Measurements from ENCODE around the gene TRIM65. TPM values are rescaled to one million over a fixed set of nuclear protein-coding genes. Genes with fewer than 3 reads are reported as not detected.

TRIM65 gene
- total and polyA plus RNA-seq, 2 of the 13 experiments (the other 11 are each of a cell fraction or from before 2014, with no cell fraction given) = 10.3 to 22.4 TPM

- TF ChIP-seq ZKSCAN5 (CRISPR knock-in tag; IDR thresholded peaks at IDR 0.05) (no peak), IKZF4 (CRISPR knock-in tag; IDR thresholded peaks at IDR 0.05; ENCODE audit: borderline replicate concordance, low read depth, not compliant biosample characterization) (no peak), RBM39 (IDR thresholded peaks at IDR 0.05; ENCODE audit: low read depth, low read length, poor library complexity, severe bottlenecking) (peak; percentile 82), PAWR (CRISPR knock-in tag; IDR thresholded peaks at IDR 0.05; ENCODE audit: borderline replicate concordance) (peak; percentile 92; the same call in 1 of the 2 replicates), XBP1 (CRISPR knock-in tag; IDR thresholded peaks at IDR 0.05) (no peak), ZMYM3 (CRISPR knock-in tag; IDR thresholded peaks at IDR 0.05) (peak; percentile 86), ARID4A (CRISPR knock-in tag; IDR thresholded peaks at IDR 0.05; ENCODE audit: borderline replicate concordance) (peak; percentile 94), HDAC6 (IDR thresholded peaks at IDR 0.05; ENCODE audit: low read depth, low read length) (no peak), ZBTB1 (CRISPR knock-in tag; IDR thresholded peaks at IDR 0.05; ENCODE audit: borderline replicate concordance) (no peak), GPBP1L1 (CRISPR knock-in tag; IDR thresholded peaks at IDR 0.05) (no peak), STAG1 (CRISPR knock-in tag; IDR thresholded peaks at IDR 0.05) (peak; percentile 7), RFXANK (CRISPR knock-in tag; IDR thresholded peaks at IDR 0.05) (no peak), CENPX (CRISPR knock-in tag; IDR thresholded peaks at IDR 0.05) (no peak), ZNF598 (CRISPR knock-in tag; IDR thresholded peaks at IDR 0.05; ENCODE audit: borderline replicate concordance) (no peak), NR2F6 (IDR thresholded peaks at IDR 0.05) (peak; percentile 75), NR2F6 (CRISPR knock-in tag; IDR thresholded peaks at IDR 0.05) (peak; percentile 92), YEATS2 (CRISPR knock-in tag; IDR thresholded peaks at IDR 0.05; ENCODE audit: borderline replicate concordance) (peak; percentile 39; the same call in 1 of the 2 replicates), ZIK1 (CRISPR knock-in tag; IDR thresholded peaks at IDR 0.05; ENCODE audit: borderline replicate concordance, low read depth) (peak; percentile 97), SNAPC2 (CRISPR knock-in tag; IDR thresholded peaks at IDR 0.05) (peak; percentile 86; the same call in 1 of the 2 replicates), ZFP36 (IDR thresholded peaks at IDR 0.05; ENCODE audit: borderline replicate concordance, low read depth, low read length, partially characterized antibody) (no peak)
- TF ChIP-seq, protein P1, sequence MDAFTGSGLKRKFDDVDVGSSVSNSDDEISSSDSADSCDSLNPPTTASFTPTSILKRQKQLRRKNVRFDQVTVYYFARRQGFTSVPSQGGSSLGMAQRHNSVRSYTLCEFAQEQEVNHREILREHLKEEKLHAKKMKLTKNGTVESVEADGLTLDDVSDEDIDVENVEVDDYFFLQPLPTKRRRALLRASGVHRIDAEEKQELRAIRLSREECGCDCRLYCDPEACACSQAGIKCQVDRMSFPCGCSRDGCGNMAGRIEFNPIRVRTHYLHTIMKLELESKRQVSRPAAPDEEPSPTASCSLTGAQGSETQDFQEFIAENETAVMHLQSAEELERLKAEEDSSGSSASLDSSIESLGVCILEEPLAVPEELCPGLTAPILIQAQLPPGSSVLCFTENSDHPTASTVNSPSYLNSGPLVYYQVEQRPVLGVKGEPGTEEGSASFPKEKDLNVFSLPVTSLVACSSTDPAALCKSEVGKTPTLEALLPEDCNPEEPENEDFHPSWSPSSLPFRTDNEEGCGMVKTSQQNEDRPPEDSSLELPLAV (CRISPR knock-in tag; conservative IDR thresholded peaks at IDR 0.05; ENCODE audit: low read depth) = no peak
- TF ChIP-seq, protein P2, sequence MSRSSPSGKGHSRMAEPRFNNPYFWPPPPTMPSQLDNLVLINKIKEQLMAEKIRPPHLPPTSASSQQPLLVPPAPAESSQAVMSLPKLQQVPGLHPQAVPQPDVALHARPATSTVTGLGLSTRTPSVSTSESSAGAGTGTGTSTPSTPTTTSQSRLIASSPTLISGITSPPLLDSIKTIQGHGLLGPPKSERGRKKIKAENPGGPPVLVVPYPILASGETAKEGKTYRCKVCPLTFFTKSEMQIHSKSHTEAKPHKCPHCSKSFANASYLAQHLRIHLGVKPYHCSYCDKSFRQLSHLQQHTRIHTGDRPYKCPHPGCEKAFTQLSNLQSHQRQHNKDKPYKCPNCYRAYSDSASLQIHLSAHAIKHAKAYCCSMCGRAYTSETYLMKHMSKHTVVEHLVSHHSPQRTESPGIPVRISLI (CRISPR knock-in tag; IDR thresholded peaks at IDR 0.05; ENCODE audit: borderline replicate concordance) = no peak; the same call in 1 of the 2 replicates
These were observed 20.4 kb downstream of the TRIM65 start (continued) for GRCh38 chr17:75876190-75876937.

All from HepG2 (cell line).